Measurements from ENCODE around the gene ATP6V0A4. TPM values are rescaled to one million over a fixed set of nuclear protein-coding genes. Genes with fewer than 3 reads are reported as not detected.
"Not testable (repeated sequence)": the region's sequence is repeated elsewhere in the genome, so short reads cannot be mapped to it uniquely, and the experiment has no call there.

ATP6V0A4 gene
- total and polyA plus RNA-seq, 2 donors, result 0.24 to 1.8 TPM

DNA sequence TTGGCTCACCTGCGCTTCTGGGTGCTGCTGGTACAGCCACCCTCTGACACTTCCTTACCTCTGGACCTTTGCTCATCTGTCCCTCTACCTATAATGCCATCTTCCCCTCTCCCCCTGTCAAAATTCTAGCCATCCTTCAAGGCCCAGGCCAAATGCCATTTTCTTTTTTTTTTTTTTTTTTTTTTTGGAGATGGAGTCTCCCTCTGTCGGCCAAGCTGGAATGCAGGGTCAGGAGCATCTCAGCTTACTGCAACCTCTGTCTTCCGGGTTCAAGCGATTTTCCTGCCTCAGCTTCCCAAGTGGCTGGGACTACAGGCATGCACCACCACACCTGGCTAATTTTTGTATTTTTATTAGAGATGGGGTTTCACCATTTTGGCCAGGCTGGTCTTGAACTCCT lies 950 bp downstream of the ATP6V0A4 start:
- not testable (repeated sequence) for H3K4me1 ChIP-seq (ENCODE audit: control insufficient read depth in 2 of 2, insufficient read depth in 2 of 2, low read length in 2 of 2); H3K27me3 ChIP-seq (ENCODE audit: control insufficient read depth in 2 of 2, insufficient read depth in 1 of 2, low read length in 1 of 2); H3K4me3 ChIP-seq (ENCODE audit: low read length in 2 of 2); DNase-seq (ENCODE audit: low read depth in 6 of 9, low spot score in 9 of 9); H3K27ac ChIP-seq (ENCODE audit: low read depth in 1 of 2, low read length in 1 of 2); H3K9me3 ChIP-seq (ENCODE audit: control insufficient read depth in 2 of 2, insufficient read depth in 1 of 2, low read length in 1 of 2); H3K36me3 ChIP-seq (ENCODE audit: control insufficient read depth in 2 of 2, insufficient read depth in 2 of 2, low read length in 1 of 2)
- WGBS, result 85% methylated on average over 4 of the region's 4 CpGs

DNA sequence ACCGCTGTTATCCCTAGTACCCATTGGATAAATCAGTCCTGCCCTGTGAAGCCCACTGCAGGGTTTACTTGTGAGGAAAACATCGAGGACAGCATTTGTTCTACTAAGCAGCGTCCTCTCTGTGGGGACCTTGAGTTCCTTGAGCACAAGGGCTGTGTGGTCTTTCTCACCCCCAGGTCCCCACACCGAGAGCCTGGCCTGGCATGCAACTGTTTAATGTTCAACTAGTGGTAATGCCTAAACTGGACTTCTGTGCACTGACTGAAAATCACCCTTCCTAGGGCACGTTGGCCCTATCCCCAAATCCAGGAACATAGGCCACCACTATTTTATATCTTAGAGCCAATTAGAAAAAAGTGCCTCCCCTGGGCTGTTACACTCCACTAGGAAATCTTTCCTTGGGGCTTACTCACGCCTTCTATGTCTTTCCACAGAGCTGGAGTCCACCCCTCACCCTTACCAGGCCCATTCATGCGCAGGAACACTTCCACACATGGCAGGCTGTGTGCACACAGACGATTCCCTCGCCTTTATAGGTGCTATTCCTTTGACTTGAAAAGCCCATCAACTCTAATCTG lies 1.9 kb downstream of the ATP6V0A4 start:
- DNase-seq (ENCODE audit: low read depth in 6 of 9, low spot score in 9 of 9), result no peak
- no peak overlapping the region for H3K4me3 ChIP-seq (ENCODE audit: low read length in 2 of 2)
- H3K4me1 ChIP-seq (ENCODE audit: control insufficient read depth in 2 of 2, insufficient read depth in 2 of 2, low read length in 2 of 2), result peaks cover 0 to 4% of the 10 kb centered on the region in 2 donors
- 89% methylated on average over 9 of the region's 9 CpGs for WGBS
- no peaks in the 10 kb centered on the region for H3K9me3 ChIP-seq (ENCODE audit: control insufficient read depth in 2 of 2, insufficient read depth in 1 of 2, low read length in 1 of 2)
- H3K27me3 ChIP-seq (ENCODE audit: control insufficient read depth in 2 of 2, insufficient read depth in 1 of 2, low read length in 1 of 2), result peaks cover 0 to 2% of the 10 kb centered on the region in 2 donors
- no peaks in the 10 kb centered on the region for H3K36me3 ChIP-seq (ENCODE audit: control insufficient read depth in 2 of 2, insufficient read depth in 2 of 2, low read length in 1 of 2)
- no peak overlapping the region for H3K27ac ChIP-seq (ENCODE audit: low read depth in 1 of 2, low read length in 1 of 2)

DNA sequence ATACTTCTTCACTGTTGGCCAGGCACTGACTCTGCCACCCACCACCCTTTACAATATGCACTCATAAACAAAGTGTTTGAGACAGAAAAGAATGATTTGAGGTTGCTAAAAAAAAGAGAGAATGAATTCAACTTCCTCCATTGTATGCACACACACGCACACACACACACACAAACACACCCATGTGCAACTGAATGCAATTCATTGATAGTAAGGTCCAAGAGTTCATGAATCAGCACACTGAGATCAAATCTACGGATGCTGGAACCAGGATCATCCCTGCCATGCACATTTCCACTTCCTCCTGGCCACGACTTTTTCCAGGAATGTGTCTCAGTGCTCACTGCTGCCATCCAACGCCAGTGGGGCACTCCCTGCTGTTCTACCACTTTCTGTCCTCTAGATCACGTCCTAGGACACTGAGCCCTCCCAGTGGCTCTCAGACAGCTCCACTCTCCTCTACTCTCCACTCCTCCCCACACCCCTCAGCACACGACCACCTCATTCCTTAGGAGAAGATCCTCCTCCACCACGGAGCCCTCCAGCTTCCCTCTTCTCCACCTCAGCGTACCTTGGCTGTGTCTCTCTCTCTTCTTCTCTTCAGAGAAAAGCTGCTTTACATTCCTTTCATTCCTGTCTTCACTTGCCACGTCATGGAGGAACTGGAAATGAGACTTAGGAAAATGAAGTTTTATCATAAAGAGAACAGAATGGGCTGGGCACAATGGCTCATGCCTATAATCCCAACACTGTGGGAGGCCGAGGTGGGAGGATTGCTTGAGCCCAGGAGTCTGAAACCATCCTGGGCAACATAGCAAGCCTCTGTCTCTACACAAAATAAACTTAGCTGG lies 12.2 kb downstream of the ATP6V0A4 start:
- H3K9me3 ChIP-seq (ENCODE audit: control insufficient read depth in 2 of 2, insufficient read depth in 1 of 2, low read length in 1 of 2), result no peaks in the 10 kb centered on the region
- no peak overlapping the region for H3K4me3 ChIP-seq (ENCODE audit: low read length in 2 of 2)
- no peak for DNase-seq (ENCODE audit: low read depth in 6 of 9, low spot score in 9 of 9)
- no peak overlapping the region for H3K27ac ChIP-seq (ENCODE audit: low read depth in 1 of 2, low read length in 1 of 2)
- H3K4me1 ChIP-seq (ENCODE audit: control insufficient read depth in 2 of 2, insufficient read depth in 2 of 2, low read length in 2 of 2), result no peaks in the 10 kb centered on the region
- H3K27me3 ChIP-seq (ENCODE audit: control insufficient read depth in 2 of 2, insufficient read depth in 1 of 2, low read length in 1 of 2), result no peaks in the 10 kb centered on the region
- 87% methylated on average over 10 of the region's 10 CpGs for WGBS
- no peaks in the 10 kb centered on the region for H3K36me3 ChIP-seq (ENCODE audit: control insufficient read depth in 2 of 2, insufficient read depth in 2 of 2, low read length in 1 of 2)

DNA sequence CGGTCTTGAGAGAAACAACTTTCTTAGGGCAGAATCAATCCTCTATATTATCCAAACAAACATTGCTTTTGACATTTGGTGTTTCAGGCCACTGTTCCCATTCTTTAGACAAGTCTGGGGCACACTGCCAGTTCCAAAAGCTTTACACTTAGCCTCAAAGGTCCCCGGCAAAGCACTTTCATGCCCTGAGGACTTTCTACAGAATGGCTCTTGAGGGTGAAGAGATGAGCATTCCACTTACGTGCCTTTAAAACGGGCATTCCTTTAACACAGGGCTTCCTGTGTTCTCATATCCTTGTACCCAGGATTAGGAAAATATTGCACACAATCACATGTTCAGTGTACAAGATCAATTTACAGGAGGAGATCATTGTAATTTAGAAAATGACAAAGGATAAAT lies 13.3 kb downstream of the ATP6V0A4 start:
- no peaks in the 10 kb centered on the region for H3K27me3 ChIP-seq (ENCODE audit: control insufficient read depth in 2 of 2, insufficient read depth in 1 of 2, low read length in 1 of 2)
- H3K4me1 ChIP-seq (ENCODE audit: control insufficient read depth in 2 of 2, insufficient read depth in 2 of 2, low read length in 2 of 2), result no peaks in the 10 kb centered on the region
- H3K4me3 ChIP-seq (ENCODE audit: low read length in 2 of 2), result no peak overlapping the region
- no peaks in the 10 kb centered on the region for H3K36me3 ChIP-seq (ENCODE audit: control insufficient read depth in 2 of 2, insufficient read depth in 2 of 2, low read length in 1 of 2)
- no peaks in the 10 kb centered on the region for H3K9me3 ChIP-seq (ENCODE audit: control insufficient read depth in 2 of 2, insufficient read depth in 1 of 2, low read length in 1 of 2)
- WGBS, result 92% methylated on average over 4 of the region's 4 CpGs
- no peak overlapping the region for H3K27ac ChIP-seq (ENCODE audit: low read depth in 1 of 2, low read length in 1 of 2)
- no peak for DNase-seq (ENCODE audit: low read depth in 6 of 9, low spot score in 9 of 9)

DNA sequence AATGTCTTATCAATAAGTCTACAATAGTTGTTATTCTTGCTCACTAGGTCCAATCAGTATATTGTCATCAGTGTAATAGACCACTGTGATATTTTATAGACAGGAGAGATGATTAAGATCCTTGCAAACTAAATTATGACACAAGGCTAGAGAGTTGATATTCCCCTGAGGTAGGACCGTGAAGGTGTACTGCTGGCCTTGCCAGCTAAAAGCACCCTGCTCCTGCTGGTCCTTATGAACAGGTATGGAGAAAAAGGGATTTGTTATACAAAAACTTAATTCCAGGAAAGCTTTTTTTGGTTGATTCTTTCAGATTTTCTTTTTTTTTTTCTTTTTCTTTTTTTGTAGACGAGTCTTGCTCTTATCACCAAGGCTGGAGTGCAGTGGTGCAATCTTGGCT lies 17.0 kb downstream of the ATP6V0A4 start:
- no peak for DNase-seq (ENCODE audit: low read depth in 6 of 9, low spot score in 9 of 9)
- 97% methylated on average over 2 of the region's 2 CpGs for WGBS
- H3K36me3 ChIP-seq (ENCODE audit: control insufficient read depth in 2 of 2, insufficient read depth in 2 of 2, low read length in 1 of 2), result no peaks in the 10 kb centered on the region
- H3K27me3 ChIP-seq (ENCODE audit: control insufficient read depth in 2 of 2, insufficient read depth in 1 of 2, low read length in 1 of 2), result no peaks in the 10 kb centered on the region
- H3K4me1 ChIP-seq (ENCODE audit: control insufficient read depth in 2 of 2, insufficient read depth in 2 of 2, low read length in 2 of 2), result no peaks in the 10 kb centered on the region
- no peaks in the 10 kb centered on the region for H3K9me3 ChIP-seq (ENCODE audit: control insufficient read depth in 2 of 2, insufficient read depth in 1 of 2, low read length in 1 of 2)
- H3K27ac ChIP-seq (ENCODE audit: low read depth in 1 of 2, low read length in 1 of 2), result no peak overlapping the region
- no peak overlapping the region for H3K4me3 ChIP-seq (ENCODE audit: low read length in 2 of 2)

DNA sequence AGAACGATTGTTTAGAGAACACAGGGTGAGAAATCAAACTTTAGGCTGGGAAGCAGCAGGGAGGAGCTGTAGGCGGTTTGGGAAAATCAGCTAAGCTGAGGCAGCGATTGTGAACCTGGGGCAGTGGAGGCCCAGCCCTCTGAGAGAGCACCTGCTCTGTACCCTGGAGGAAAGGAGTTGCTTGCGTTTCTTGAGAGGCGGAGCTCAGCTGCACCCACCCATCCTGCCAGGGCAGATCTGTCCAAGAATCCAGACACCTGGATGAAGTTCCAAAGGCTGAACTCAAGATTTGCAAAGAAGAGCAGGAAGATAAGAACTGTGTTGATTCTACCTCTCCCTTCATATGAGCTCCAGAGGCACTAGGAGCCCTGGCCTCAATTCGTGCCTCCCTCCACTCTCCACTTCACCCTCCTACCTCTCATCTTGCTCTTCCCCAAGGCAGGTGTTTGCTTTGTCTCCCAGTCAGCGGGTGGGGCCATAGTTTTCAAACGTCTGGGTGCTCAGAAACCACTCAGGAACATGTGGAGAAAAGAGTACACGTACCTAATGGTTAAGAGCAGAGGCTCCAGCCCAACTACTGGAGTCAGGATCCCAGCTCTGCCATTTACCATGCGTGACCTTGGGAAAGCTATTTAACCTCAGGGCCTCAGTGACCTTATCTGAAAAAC lies 21.7 kb downstream of the ATP6V0A4 start:
- no peaks in the 10 kb centered on the region for H3K27me3 ChIP-seq (ENCODE audit: control insufficient read depth in 2 of 2, insufficient read depth in 1 of 2, low read length in 1 of 2)
- WGBS, result 84% methylated on average over 10 of the region's 10 CpGs
- no peaks in the 10 kb centered on the region for H3K4me1 ChIP-seq (ENCODE audit: control insufficient read depth in 2 of 2, insufficient read depth in 2 of 2, low read length in 2 of 2)
- H3K27ac ChIP-seq (ENCODE audit: low read depth in 1 of 2, low read length in 1 of 2), result no peak overlapping the region
- no peak for DNase-seq (ENCODE audit: low read depth in 6 of 9, low spot score in 9 of 9)
- H3K9me3 ChIP-seq (ENCODE audit: control insufficient read depth in 2 of 2, insufficient read depth in 1 of 2, low read length in 1 of 2), result no peaks in the 10 kb centered on the region
- H3K4me3 ChIP-seq (ENCODE audit: low read length in 2 of 2), result no peak overlapping the region
- H3K36me3 ChIP-seq (ENCODE audit: control insufficient read depth in 2 of 2, insufficient read depth in 2 of 2, low read length in 1 of 2), result no peaks in the 10 kb centered on the region

DNA sequence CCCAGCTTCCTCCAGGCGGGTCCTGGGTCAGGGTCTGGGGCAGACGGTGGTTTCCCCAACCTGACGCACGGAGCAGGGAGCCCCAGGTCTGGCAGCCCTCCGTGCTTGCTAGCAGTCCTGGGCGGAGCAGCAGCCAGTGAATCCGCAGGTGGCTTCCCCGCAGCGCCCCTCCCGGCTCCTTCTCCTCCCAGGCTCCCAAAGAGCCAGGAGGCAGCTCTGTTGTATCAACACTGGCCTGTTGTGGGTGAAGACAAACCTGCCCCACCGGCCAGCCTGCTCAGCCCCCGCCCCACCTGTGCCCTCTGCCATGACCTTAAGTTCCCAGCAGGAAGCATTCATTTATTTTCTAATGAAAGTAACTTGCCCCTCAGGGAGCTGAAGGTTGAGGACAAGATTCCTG lies 24.2 kb downstream of the ATP6V0A4 start:
- Histone ChIP-seq H3K27ac (ENCODE audit: low read depth in 1 of 2, low read length in 1 of 2) (no peak overlapping the region), H3K36me3 (ENCODE audit: control insufficient read depth in 2 of 2, insufficient read depth in 2 of 2, low read length in 1 of 2) (no peaks in the 10 kb centered on the region), H3K4me1 (ENCODE audit: control insufficient read depth in 2 of 2, insufficient read depth in 2 of 2, low read length in 2 of 2) (peaks cover 0 to 1% of the 10 kb centered on the region in 2 donors), H3K9me3 (ENCODE audit: control insufficient read depth in 2 of 2, insufficient read depth in 1 of 2, low read length in 1 of 2) (no peaks in the 10 kb centered on the region), H3K4me3 (ENCODE audit: low read length in 2 of 2) (no peak overlapping the region), H3K27me3 (ENCODE audit: control insufficient read depth in 2 of 2, insufficient read depth in 1 of 2, low read length in 1 of 2) (no peaks in the 10 kb centered on the region)
- no peak for DNase-seq (ENCODE audit: low read depth in 6 of 9, low spot score in 9 of 9)
- WGBS, result 92% methylated on average over 12 of the region's 12 CpGs

DNA sequence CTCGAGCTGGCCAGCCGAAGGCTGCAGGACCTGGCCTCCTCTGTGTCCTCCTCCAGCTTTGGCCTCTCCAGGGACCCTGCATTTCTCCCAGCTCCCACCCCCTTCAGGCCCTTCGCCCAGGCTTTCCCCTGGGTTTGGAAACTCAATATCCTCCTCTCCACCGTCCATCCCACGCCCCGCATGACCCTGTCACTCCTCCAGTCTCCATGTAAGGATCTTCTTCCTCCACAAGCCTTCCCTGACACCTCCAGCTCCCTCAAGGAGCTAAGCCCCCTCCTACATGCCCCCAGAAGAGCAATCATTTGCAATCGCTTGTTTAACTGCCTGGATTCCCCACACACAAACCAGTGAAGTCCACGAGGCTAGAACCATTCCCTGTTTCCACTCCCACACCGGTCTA lies 24.8 kb downstream of the ATP6V0A4 start:
- no peak for DNase-seq (ENCODE audit: low read depth in 6 of 9, low spot score in 9 of 9)
- Histone ChIP-seq H3K27me3 (ENCODE audit: control insufficient read depth in 2 of 2, insufficient read depth in 1 of 2, low read length in 1 of 2) (no peaks in the 10 kb centered on the region), H3K27ac (ENCODE audit: low read depth in 1 of 2, low read length in 1 of 2) (no peak overlapping the region), H3K4me3 (ENCODE audit: low read length in 2 of 2) (no peak overlapping the region), H3K36me3 (ENCODE audit: control insufficient read depth in 2 of 2, insufficient read depth in 2 of 2, low read length in 1 of 2) (no peaks in the 10 kb centered on the region), H3K9me3 (ENCODE audit: control insufficient read depth in 2 of 2, insufficient read depth in 1 of 2, low read length in 1 of 2) (no peaks in the 10 kb centered on the region), H3K4me1 (ENCODE audit: control insufficient read depth in 2 of 2, insufficient read depth in 2 of 2, low read length in 2 of 2) (peaks cover 1 to 8% of the 10 kb centered on the region in 2 donors)
- 95% methylated on average over 9 of the region's 9 CpGs for WGBS

DNA sequence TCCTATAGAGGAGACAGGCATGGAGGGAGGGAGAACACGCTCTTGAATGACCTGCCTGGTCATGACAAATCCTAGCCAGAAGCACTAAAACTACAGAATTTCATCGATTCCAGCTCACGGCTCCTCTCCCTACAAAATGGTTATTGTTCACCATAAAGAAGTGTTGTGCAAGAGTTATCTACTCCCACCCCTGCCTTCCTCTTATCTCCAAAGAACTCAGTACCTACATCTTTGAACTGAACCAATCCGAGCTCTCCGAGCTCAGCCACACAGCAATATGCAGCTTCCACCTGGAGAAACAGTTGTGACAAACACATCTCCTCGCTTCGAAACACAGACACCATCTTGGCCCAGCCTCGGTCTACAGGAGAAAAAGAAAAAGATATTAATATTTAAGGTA lies 27.1 kb downstream of the ATP6V0A4 start:
- WGBS, result 97% methylated on average over 8 of the region's 8 CpGs

More for the DNA sequence above, 27.1 kb downstream of the ATP6V0A4 start:
- H3K9me3 ChIP-seq (ENCODE audit: control insufficient read depth in 2 of 2, insufficient read depth in 1 of 2, low read length in 1 of 2), result no peaks in the 10 kb centered on the region
- no peaks in the 10 kb centered on the region for H3K27me3 ChIP-seq (ENCODE audit: control insufficient read depth in 2 of 2, insufficient read depth in 1 of 2, low read length in 1 of 2)
- no peaks in the 10 kb centered on the region for H3K36me3 ChIP-seq (ENCODE audit: control insufficient read depth in 2 of 2, insufficient read depth in 2 of 2, low read length in 1 of 2)
- no peak overlapping the region for H3K27ac ChIP-seq (ENCODE audit: low read depth in 1 of 2, low read length in 1 of 2)
- DNase-seq (ENCODE audit: low read depth in 6 of 9, low spot score in 9 of 9), result no peak
- no peak overlapping the region for H3K4me3 ChIP-seq (ENCODE audit: low read length in 2 of 2)
- H3K4me1 ChIP-seq (ENCODE audit: control insufficient read depth in 2 of 2, insufficient read depth in 2 of 2, low read length in 2 of 2), result peaks cover 3 to 8% of the 10 kb centered on the region in 2 donors
